Measurements from ENCODE around the gene STAT6. TPM values are rescaled to one million over a fixed set of nuclear protein-coding genes. Genes with fewer than 3 reads are reported as not detected.

Gene STAT6
- total and polyA plus RNA-seq, 2 of the 8 experiments (the other 6 are each of a cell fraction or from before 2014, with no cell fraction given): 32.9 to 38.7 TPM

- H3K79me1 ChIP-seq (ENCODE audit: low read depth, low read length): peaks cover 2% of the 10 kb centered on the region; the same call in 1 of the 2 replicates
- no peak overlapping the region for H2BK12ac ChIP-seq (ENCODE audit: low read depth, low read length)
- peaks cover 5 to 18% of the 10 kb centered on the region in 2 experiments; a peak in 3 of 4 replicates for H3K79me2 ChIP-seq (ENCODE audit: control insufficient read depth in 1 of 2, insufficient read depth in 2 of 2, low read length in 2 of 2)
- H3K36me3 ChIP-seq (ENCODE audit: control insufficient read depth in 2 of 4, insufficient read depth in 4 of 4, low read length in 3 of 4): no peaks in the 10 kb centered on the region
- no peak overlapping the region for H2BK120ac ChIP-seq (replicated peaks; ENCODE audit: low read depth, low read length)
- WGBS, 2 experiments (ENCODE audit: extremely low coverage in 1 of 2, insufficient coverage in 1 of 2, insufficient read length in 1 of 2, insufficient replicate concordance in 2 of 2, low coverage in 1 of 2, low lambda C conversion rate in 2 of 2, missing lambda C conversion rate in 1 of 2): 97% methylated on average over 11 of the region's 11 CpGs; no CpG with 5 or more reads in 1 of the 2 experiments
- H4K5ac ChIP-seq (ENCODE audit: insufficient read length, low read depth, low read length): no peak overlapping the region
- peaks cover 6% of the 10 kb centered on the region; the same call in 1 of the 2 replicates for H3K23me2 ChIP-seq (ENCODE audit: low read depth, low read length)
- H2AK5ac ChIP-seq (ENCODE audit: low read depth, low read length): no peak overlapping the region
- no peak overlapping the region for H3K4ac ChIP-seq (replicated peaks; ENCODE audit: insufficient read length, low read depth, low read length)
- H4K20me1 ChIP-seq (replicated peaks in 1 of 2; ENCODE audit: control insufficient read depth in 1 of 2, insufficient read depth in 2 of 2, low read length in 2 of 2): peaks cover 2 to 6% of the 10 kb centered on the region in 2 experiments
- no peak overlapping the region for H3K23ac ChIP-seq (ENCODE audit: insufficient read length)
- no peak overlapping the region for H2BK20ac ChIP-seq (ENCODE audit: low read length)
- no peak overlapping the region for H2BK5ac ChIP-seq (ENCODE audit: low read depth, low read length)
- POLR2A ChIA-PET (ENCODE audit: partially characterized antibody): interaction anchor here (1.3 to 9.3 kb wide), 4 partner anchors 10 to 22 kb away, joined by 7 to 105 read pairs (median 41); partner anchors contain the start of genes LRP1-AS and STAT6
- H2BK15ac ChIP-seq (ENCODE audit: low read length): no peak overlapping the region
- H4K91ac ChIP-seq (replicated peaks; ENCODE audit: insufficient read length, low read length): no peak overlapping the region
- no peak overlapping the region for H3K14ac ChIP-seq (ENCODE audit: insufficient read length)
- H3K4me2 ChIP-seq (ENCODE audit: insufficient read depth in 1 of 2, low read depth in 2 of 2, low read length in 2 of 2): no peak overlapping the region
- H3K9me3 ChIP-seq (ENCODE audit: insufficient read depth in 2 of 2, low read depth in 1 of 2, low read length in 1 of 2): no peaks in the 10 kb centered on the region
- H2AFZ ChIP-seq (ENCODE audit: low read length): no peak overlapping the region
- FAIRE-seq (no peak), DNase-seq (ENCODE audit: low read depth in 1 of 2, low spot score in 2 of 2) (no peak)
- H3K4me1 ChIP-seq (replicated peaks in 1 of 4; ENCODE audit: control insufficient read depth in 3 of 4, insufficient read depth in 4 of 4, low read length in 3 of 4): peaks cover 8 to 15% (median 13%) of the 10 kb centered on the region in 4 experiments; a peak in 6 of 7 replicates
- no peak overlapping the region for H3K4me3 ChIP-seq (ENCODE audit: extremely low read depth in 1 of 4, insufficient read depth in 2 of 4, low read depth in 3 of 4, low read length in 4 of 4)
- H4K8ac ChIP-seq (ENCODE audit: extremely low read depth, insufficient read depth, low read length): no peak overlapping the region
- no peak overlapping the region for H3K56ac ChIP-seq (replicated peaks; ENCODE audit: insufficient read length, low read depth, low read length)
- CTCF ChIA-PET (ENCODE audit: partially characterized antibody): interaction anchor here (0.7 to 19.8 kb wide), 17 partner anchors 8 to 337 kb away, joined by 3 to 305 read pairs (median 20); partner anchors contain the start of genes LRP1-AS and STAT6
- H3K9ac ChIP-seq (replicated peaks in 1 of 4; ENCODE audit: extremely low read depth in 1 of 4, low read depth in 3 of 4, low read length in 3 of 4): no peak overlapping the region
- H3K27me3 ChIP-seq (replicated peaks in 1 of 4; ENCODE audit: control insufficient read depth in 3 of 4, extremely low read depth in 1 of 4, insufficient read depth in 3 of 4, low read length in 3 of 4): no peaks in the 10 kb centered on the region
- H3K18ac ChIP-seq (ENCODE audit: extremely low read depth, low read length): no peak overlapping the region
- H3K27ac ChIP-seq (ENCODE audit: low read depth, low read length): no peak overlapping the region
- TF ChIP-seq CHD2 (IDR thresholded peaks at IDR 0.05; ENCODE audit: low read length) (no peak), CHD1 (IDR thresholded peaks at IDR 0.05; ENCODE audit: low read depth, low read length) (no peak), KDM5A (IDR thresholded peaks at IDR 0.05; ENCODE audit: low read length) (no peak), ATF2 (IDR thresholded peaks at IDR 0.05; ENCODE audit: low read length) (no peak), SUZ12 (IDR thresholded peaks at IDR 0.05; ENCODE audit: low read length) (no peak), NANOG (IDR thresholded peaks at IDR 0.05; ENCODE audit: insufficient read depth, low read depth, low read length, poor library complexity, severe bottlenecking) (no peak), ASH2L (IDR thresholded peaks at IDR 0.05; ENCODE audit: low read length) (no peak)
- TF ChIP-seq, protein P1, sequence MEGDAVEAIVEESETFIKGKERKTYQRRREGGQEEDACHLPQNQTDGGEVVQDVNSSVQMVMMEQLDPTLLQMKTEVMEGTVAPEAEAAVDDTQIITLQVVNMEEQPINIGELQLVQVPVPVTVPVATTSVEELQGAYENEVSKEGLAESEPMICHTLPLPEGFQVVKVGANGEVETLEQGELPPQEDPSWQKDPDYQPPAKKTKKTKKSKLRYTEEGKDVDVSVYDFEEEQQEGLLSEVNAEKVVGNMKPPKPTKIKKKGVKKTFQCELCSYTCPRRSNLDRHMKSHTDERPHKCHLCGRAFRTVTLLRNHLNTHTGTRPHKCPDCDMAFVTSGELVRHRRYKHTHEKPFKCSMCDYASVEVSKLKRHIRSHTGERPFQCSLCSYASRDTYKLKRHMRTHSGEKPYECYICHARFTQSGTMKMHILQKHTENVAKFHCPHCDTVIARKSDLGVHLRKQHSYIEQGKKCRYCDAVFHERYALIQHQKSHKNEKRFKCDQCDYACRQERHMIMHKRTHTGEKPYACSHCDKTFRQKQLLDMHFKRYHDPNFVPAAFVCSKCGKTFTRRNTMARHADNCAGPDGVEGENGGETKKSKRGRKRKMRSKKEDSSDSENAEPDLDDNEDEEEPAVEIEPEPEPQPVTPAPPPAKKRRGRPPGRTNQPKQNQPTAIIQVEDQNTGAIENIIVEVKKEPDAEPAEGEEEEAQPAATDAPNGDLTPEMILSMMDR (IDR thresholded peaks at IDR 0.05; ENCODE audit: control extremely low read depth in 1 of 3, insufficient read depth in 1 of 3, low read depth in 1 of 3, low read length in 3 of 3): no peak
Observed at GRCh38 chr12:57126061-57126460, 14.9 kb upstream of the STAT6 start.

Data from H1 (cell line).